8988T (cell line): ENCODE results near the gene MTERF2.

Source experiments
- DNase-seq: peaks from one replicate; pipeline ENCODE4 v3.0.0; 2011

The MTERF2 gene

DNA sequence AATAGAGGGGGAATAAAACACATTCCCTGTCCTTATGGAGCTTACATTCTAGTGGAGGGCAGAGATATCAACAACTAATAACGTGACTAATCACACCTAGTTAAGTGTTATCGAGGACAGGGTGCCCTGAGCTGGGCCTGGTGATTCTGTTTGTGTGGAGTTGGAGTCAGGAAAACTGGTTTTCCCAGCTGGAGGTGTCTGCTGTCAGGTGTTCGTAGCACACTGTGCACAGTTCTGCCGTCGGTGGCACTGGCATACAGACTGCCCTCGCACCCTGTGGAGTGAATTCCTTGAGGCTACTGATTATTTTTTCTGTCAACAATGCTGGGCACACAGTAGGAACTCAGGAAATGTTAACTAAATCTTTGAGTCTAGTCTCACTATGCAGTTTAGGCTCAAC lies 900 bp upstream of the MTERF2 start:
- no peak for DNase-seq

DNA sequence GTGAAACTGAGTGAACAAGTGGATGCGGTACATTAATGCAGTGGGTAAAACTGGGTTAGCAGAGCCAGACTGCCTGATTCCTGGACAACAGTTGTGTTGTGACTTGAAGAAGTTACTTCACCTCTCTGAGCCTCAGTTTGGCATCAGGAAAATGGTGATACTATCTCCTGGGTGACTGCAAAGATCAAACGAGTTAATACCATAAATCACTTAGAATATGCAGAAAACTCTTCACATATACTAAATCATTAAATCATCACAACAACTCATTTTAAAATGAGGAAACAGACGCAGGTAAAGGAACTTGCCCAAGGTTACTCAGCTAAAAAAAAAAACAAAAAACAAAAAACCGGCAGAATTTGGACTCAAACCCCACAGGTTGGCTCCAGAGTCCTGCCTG lies 811 bp downstream of the MTERF2 start:
- no peak for DNase-seq

GRCh38 chr12:106985479-106985878 lies 1.5 kb downstream of the MTERF2 start:
- DNase-seq, result no peak

DNA sequence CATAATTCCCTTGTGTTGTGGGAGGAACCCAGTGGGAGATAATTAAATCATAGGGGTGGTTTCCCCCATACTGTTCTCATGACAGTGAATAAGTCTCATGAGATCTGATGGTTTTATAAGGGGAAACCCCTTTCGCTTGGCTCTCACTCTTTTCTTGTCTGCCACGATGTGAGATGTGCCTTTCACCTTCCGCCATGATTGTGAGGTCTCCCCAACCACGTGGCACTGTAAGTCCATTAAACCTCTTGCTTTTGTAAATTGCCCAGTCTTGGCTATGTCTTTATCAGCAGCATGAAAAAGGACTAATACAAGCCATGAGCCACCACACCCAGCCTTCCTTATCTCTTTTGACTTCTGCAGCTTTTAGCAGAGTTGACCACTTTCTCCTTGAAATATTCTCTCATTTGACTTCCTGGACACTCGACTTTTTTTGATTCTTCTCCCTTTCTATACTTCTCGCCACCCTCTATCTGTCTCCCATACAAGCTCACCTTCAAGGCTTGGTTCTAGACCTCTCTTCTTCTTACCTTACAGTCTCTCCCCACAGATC lies 2.3 kb downstream of the MTERF2 start:
- no peak for DNase-seq

GRCh38 chr12:106982229-106982628 lies 4.7 kb downstream of the MTERF2 start:
- no peak for DNase-seq

DNA sequence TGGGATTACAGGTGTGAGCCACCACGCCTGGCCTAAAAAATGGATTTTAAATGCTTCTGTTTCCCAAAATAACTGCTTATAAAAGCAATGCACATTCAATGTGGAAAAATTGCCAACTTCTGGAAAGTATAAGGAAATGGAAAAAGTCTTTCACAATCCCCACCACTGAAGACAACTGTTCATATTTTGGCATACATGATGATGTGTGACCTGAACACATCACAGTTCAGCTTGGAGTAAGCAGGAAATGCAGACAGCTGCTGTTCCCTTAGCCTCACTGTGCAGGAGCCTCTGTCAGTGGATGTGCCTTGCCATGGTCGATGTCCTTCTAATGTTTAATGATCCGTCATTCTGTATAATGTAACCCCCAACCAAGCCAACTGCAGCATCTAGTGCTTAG lies 5.2 kb downstream of the MTERF2 start:
- DNase-seq, result no peak

- no peak for DNase-seq
Observed at GRCh38 chr12:106980944-106981343, 6.0 kb downstream of the MTERF2 start.

DNA sequence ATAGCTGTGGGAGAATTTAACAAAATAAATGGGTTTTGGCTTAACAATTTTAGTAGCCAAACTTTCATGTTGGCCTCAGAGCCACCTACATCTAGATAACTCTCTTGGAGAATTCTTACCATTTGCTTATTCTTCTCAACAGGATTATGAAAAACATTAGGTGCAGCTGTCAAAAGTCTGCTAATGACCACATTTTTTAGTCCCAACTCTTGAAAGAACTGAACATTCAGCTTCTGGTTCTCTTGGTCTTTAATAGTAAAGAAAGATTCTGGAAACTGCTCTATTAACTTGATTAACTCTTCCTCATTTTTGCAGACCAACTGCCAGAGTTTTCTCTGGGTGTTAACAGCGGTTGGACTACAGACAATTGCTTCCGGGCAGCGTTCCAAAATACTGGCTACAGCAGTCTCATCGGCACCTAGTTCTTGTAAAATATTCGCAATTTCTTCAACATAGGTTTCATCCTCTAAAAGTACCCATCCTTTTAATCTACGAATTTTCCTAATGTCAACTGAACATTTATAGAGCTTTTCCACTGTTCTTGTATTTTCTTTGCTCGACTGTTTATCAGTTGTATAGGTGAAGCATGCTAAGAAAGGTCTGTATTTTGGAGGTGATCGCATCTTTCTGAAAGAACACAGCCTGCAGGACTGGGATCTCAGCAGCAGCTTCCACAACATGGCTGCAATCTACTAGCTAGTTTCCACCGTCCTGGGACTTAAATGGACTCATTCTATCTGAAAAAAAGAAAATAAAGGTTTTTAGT lies 8.7 kb downstream of the MTERF2 start:
- no peak for DNase-seq

DNA sequence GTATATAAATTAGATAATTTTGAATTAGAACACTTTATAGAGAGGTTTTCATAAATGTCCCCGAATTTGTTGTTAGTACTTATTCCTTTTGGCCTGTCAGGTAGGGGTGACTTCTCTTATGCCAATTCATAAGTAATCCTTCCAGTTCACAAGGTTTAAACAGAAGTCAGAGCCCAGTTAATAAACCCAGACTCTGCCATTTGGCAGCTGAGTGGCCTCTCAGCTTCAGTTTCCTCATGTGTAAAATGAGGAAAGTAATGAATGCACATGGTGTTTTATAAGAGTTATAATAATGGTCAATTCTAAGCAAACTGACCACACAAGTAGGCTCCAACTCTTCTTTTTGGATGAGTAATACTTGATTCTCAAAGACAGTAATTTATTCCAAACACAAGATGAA lies 10.3 kb downstream of the MTERF2 start:
- DNase-seq, result no peak

DNA sequence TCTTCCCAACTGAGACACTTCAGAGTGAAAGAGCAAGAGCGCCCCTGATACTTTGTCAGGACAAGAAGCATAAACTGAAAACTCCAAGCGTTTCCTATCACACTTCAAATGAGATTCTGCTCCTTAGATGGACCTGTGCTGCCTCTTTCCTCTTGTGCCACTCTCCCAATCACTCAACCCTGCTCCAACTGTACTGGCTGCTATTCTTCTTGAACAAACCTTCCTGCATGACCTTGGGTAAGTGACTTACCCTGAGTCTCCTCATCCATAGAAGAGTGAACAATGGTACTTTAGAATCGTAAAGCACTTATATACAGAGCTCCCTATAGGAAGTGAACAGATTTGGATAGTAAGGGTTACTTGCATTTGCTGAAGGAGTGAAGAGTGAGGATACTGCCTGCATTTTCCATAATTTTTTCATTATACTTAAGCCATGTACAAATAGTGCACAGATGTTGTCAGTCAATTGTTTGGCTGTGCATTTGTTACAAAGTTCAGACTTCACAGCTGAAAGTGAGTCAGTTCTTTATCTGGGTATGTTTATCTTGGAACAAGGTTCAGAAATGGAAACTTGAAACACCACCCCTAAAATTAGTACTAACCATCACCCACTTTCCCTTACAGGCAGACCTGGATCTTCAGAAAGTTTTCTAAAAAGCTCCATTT lies 10.8 kb downstream of the MTERF2 start:
- DNase-seq, result no peak

DNA sequence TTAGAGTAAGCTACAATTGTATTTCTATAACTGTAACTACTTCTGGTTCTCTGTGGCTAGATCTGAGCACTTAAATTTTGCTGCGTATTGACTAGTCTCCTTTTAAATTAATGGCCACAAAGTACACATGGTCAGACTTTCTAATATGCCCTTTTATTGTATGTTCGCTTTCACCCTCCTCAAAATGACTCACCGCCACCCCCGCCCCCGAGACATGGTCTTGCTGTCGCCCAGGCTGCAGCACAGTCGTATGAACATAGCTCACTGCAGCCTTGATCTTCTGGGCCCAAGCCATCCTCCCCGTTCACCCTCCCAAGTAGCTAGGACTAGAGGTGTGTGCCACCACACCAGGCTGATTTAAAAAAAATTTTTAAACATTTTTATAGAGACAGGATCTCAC lies 11.8 kb downstream of the MTERF2 start:
- DNase-seq, result no peak

GRCh38 chr12:106974511-106974910 lies 12.4 kb downstream of the MTERF2 start:
- DNase-seq, result no peak

- DNase-seq, result no peak
Observed at GRCh38 chr12:106973545-106973944, 13.4 kb downstream of the MTERF2 start.

DNA sequence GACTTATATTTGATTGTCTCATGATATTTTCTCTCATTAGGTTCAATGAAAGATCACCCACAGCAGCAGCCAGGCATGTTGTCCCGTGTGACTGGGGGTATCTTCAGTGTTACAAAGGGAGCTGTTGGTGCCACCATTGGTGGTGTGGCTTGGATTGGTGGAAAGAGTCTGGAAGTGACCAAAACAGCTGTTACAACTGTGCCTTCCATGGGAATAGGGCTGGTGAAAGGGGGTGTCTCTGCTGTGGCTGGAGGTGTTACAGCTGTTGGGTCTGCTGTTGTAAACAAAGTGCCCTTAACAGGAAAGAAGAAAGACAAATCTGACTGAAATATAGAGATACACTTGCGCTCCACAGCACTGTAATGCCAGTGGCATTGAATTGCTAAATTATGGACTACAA lies 15.9 kb downstream of the MTERF2 start:
- DNase-seq, result no peak

DNA sequence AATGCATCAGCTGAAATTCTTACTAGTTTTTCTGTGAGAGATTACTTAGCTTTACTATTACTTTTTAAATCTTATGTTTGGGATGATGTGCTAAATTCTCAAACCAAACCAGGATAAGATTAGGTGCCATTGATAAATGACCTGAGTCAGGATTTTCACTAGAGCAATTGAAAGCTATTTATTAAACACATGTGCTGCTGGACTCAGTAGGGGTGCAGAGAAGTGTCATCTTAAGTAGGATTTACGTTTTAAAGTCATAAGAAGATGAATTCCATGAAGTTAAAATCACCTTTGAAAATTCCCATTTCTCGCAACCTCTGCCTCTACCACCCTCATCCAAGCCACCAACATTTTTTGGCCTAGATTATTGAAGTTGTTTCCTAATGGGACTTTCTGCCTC lies 22.4 kb downstream of the MTERF2 start:
- no peak for DNase-seq

GRCh38 chr12:106962286-106962685 lies 24.7 kb downstream of the MTERF2 start:
- DNase-seq, result no peak

DNA sequence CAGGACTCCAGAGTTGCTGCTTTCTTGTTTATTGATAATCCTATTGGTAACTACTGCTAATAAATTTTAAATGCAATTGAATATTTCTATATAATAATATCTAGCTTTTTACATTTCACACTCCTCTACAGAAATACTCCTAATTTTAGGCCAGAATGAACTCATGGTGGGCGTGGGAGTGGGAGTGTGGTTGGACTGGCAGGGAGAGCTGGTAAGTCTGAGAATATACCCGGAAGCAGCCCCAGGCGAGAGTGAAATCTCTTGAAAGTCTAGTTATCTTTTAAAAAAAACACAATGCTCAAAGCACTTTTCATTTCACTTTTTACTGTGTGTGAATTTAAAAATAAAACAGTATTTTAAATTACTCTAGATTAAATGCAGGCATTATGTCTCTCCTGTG lies 26.5 kb downstream of the MTERF2 start:
- DNase-seq, result no peak

DNA sequence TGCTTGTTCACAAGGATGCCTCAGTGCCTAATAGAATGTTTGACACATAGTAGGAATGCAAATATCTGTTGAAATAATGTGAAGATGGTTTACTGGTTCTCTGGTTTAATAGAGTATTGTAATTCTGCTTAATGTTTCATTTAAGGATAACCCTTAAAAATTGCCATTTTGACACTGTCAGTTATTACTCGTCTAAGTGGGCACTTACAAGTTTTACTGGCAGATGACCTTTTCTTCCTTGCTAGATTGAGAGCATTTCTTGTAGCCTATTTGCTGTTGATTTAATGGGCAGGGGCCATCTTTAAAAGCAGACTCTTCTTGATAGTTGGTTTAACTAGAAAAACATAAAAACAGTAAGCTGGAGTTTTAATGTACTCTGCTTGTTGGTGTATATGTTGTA lies 29.4 kb downstream of the MTERF2 start:
- DNase-seq, result no peak

GRCh38 chr12:106956048-106956578 lies 30.8 kb downstream of the MTERF2 start:
- DNase-seq, result no peak

GRCh38 chr12:106955377-106956047 lies 31.4 kb downstream of the MTERF2 start, which contains the start of gene TMEM263:
TSS of gene TMEM263 (plus strand) at chr12:106955907. CDS start at chr12:106967117, 11,210 bp downstream.
- peak; percentile 86 for DNase-seq

- no peak for DNase-seq
Observed at GRCh38 chr12:106954462-106955376, 32.2 kb downstream of the MTERF2 start.
